Testis (tissue), 3 donors: Measurements from ENCODE around the gene BCS1L. TPM values are rescaled to one million over a fixed set of nuclear protein-coding genes. Genes with fewer than 3 reads are reported as not detected.

Source experiments
- DNase-seq: peaks from one replicate; pipeline ENCODE4 v3.0.0-alpha.2; 2019
- H3K27ac ChIP-seq, 2 donors: fragments of 200-600 bp; sonication (generic); one replicate each; pipeline ENCODE4 v1.5.1; 2019
- H3K27me3 ChIP-seq: fragments of 200-600 bp; sonication (generic); one replicate; pipeline ENCODE4 v1.5.1; 2019
- H3K36me3 ChIP-seq: fragments of 200-600 bp; sonication (generic); one replicate; pipeline ENCODE4 v1.5.1; 2017; ENCODE audit warnings: low read depth; ENCODE audit errors: missing control alignments
- H3K4me1 ChIP-seq: fragments of 200-600 bp; sonication (generic); one replicate; pipeline ENCODE4 v1.5.1; 2019
- H3K4me3 ChIP-seq, 2 donors: fragments of 200-600 bp; sonication (generic); one replicate each; pipeline ENCODE4 v1.5.1; 2017 to 2019
- H3K9me3 ChIP-seq: fragments of 200-600 bp; sonication (generic); one replicate; pipeline ENCODE4 v1.5.1; 2017
- CTCF ChIP-seq, 3 experiments: fragments of 450-650 bp in 2 of 3; fragments of 200-600 bp in 1 of 3; sonication (generic) in 1 of 3; IDR thresholded peaks; one replicate each; pipeline ENCODE4 v1.5.1; 2016 to 2019; ENCODE audit warnings: antibody characterized with exemption in 3 of 3, mild to moderate bottlenecking in 2 of 3, moderate library complexity in 1 of 3
- POLR2A ChIP-seq: fragments of 450-650 bp; IDR thresholded peaks from one replicate; pipeline ENCODE4 v1.6.1; 2017; ENCODE audit warnings: antibody characterized with exemption, mild to moderate bottlenecking, moderate library complexity
- WGBS, 2 donors: methylation state at CpG; one replicate each; pipeline ENCODE4 v1.1.5; 2018; 5-methylcytosine and 5-hydroxymethylcytosine counted together
- intact Hi-C: fragments of 100-400 bp; cut with DNase I; formaldehyde crosslinking; loops from one replicate; pipeline ENCODE4 v1.15.1; 2023; ENCODE audit warnings: low total_unique reads
- polyA plus RNA-seq: library from polyadenylated mRNA; stranded (reverse); fragments of 350-450 nt; fragmentation: Illumina TruSeq; extraction: RNeasy Lipid Tissue Mini Kit (QIAGEN cat#74804); gene quantifications from one replicate; pipeline ENCODE4 v1.2.3, GENCODE V29; 2014; ENCODE audit warnings: low read depth, low replicate concordance; ENCODE audit not compliant: insufficient read depth
- total RNA-seq, 2 donors: library from RNA; depleted of rRNA; stranded (reverse); fragments of >200 nt; gene quantifications; one replicate each; pipeline ENCODE4 v1.2.3, GENCODE V29; 2016

Gene BCS1L
- total and polyA plus RNA-seq, 3 donors from 2014 or later, result 22.3 to 39.4 (median 37.0) TPM

- no peaks in the 10 kb centered on the region for H3K36me3 ChIP-seq
- TF ChIP-seq POLR2A (no peak), CTCF (IDR thresholded peaks at IDR 0.05) (no peak)
- peaks cover 11% of the 10 kb centered on the region for H3K4me1 ChIP-seq
- H3K27ac ChIP-seq, result peak overlapping the region in 1 of 2 donors; percentile 92
- no peak for DNase-seq
- peak overlapping the region; percentile 81 to 85 for H3K4me3 ChIP-seq
- intact Hi-C loops, result no loop called here
- 54 to 56% methylated on average over 8 of the region's 8 CpGs for WGBS, 2 donors
- no peaks in the 10 kb centered on the region for H3K27me3 ChIP-seq
- no peaks in the 10 kb centered on the region for H3K9me3 ChIP-seq
These were observed 50.4 kb downstream of the BCS1L start for GRCh38 chr2:218709908-218710307.

- peak overlapping the region; percentile 81 to 85 for H3K4me3 ChIP-seq
- peaks cover 11% of the 10 kb centered on the region for H3K4me1 ChIP-seq
- peak overlapping the region in 1 of 2 donors; percentile 92 for H3K27ac ChIP-seq
- H3K27me3 ChIP-seq, result no peaks in the 10 kb centered on the region
- WGBS, 2 donors, result 39 to 41% methylated on average over 14 of the region's 14 CpGs
- H3K36me3 ChIP-seq, result no peaks in the 10 kb centered on the region
- DNase-seq, result no peak
- TF ChIP-seq CTCF (IDR thresholded peaks at IDR 0.05) (no peak), POLR2A (no peak)
- intact Hi-C loops, result no loop called here
- no peaks in the 10 kb centered on the region for H3K9me3 ChIP-seq
These were observed 50.8 kb downstream of the BCS1L start for GRCh38 chr2:218710334-218710686.

GRCh38 chr2:218710687-218711549, 51.4 kb downstream of the BCS1L start, which contains the start of gene TTLL4:
TSS of gene TTLL4 (plus strand) at chr2:218710835. CDS start at chr2:218737677, 26,842 bp downstream.
- WGBS, 2 donors, result 0 to 1% methylated on average over 38 to 58 of the region's 74 CpGs
- intact Hi-C loops, result no loop called here
- no peaks in the 10 kb centered on the region for H3K27me3 ChIP-seq
- peak within 1 kb of the TSS; percentile 81 to 85 for H3K4me3 ChIP-seq
- TF ChIP-seq CTCF (IDR thresholded peaks at IDR 0.05) (peak; percentile 78 to 93 (median 91)), POLR2A (no peak)
- peak; percentile 99 for DNase-seq
- H3K27ac ChIP-seq, result peak within 1 kb of the TSS; percentile 92
- H3K9me3 ChIP-seq, result no peaks in the 10 kb centered on the region
- peaks cover 11% of the 10 kb centered on the region for H3K4me1 ChIP-seq
- H3K36me3 ChIP-seq, result no peaks in the 10 kb centered on the region

- intact Hi-C loops, result no loop called here
- 3 to 10% methylated on average over 5 of the region's 5 CpGs for WGBS, 2 donors
- no peaks in the 10 kb centered on the region for H3K27me3 ChIP-seq
- no peaks in the 10 kb centered on the region for H3K9me3 ChIP-seq
- H3K4me1 ChIP-seq, result peaks cover 11% of the 10 kb centered on the region
- no peaks in the 10 kb centered on the region for H3K36me3 ChIP-seq
- peak overlapping the region; percentile 92 for H3K27ac ChIP-seq
- peak overlapping the region; percentile 81 to 85 for H3K4me3 ChIP-seq
- no peak for DNase-seq
- TF ChIP-seq POLR2A (no peak), CTCF (IDR thresholded peaks at IDR 0.05) (no peak)
These were observed 52.1 kb downstream of the BCS1L start for GRCh38 chr2:218711550-218711929.

Other genes with a start within 250 kb of the BCS1L start
- gene VIL1, start 240.6 kb upstream of the BCS1L start, total RNA-seq, result under 1 TPM; 0.50 to 0.71 TPM
- 1.6 TPM for gene VIL1, start 240.6 kb upstream of the BCS1L start, polyA plus RNA-seq
- gene USP37, start 91.3 kb upstream of the BCS1L start, total RNA-seq, result 10 to 100 TPM; 39.3 to 81.4 TPM
- gene USP37, start 91.3 kb upstream of the BCS1L start, polyA plus RNA-seq, result 26.7 TPM
- gene CNOT9, start 90.8 kb upstream of the BCS1L start, total RNA-seq, result 100 to 1,000 TPM; 118 to 129 TPM
- 55.4 TPM for gene CNOT9, start 90.8 kb upstream of the BCS1L start, polyA plus RNA-seq
- gene PLCD4, start 51.8 kb upstream of the BCS1L start, total RNA-seq, result 1 to 10 TPM; 8.2 to 9.0 TPM
- 13.9 TPM for gene PLCD4, start 51.8 kb upstream of the BCS1L start, polyA plus RNA-seq
- gene ZNF142, start 60 bp upstream of the BCS1L start, total RNA-seq, result 10 to 100 TPM; 32.7 to 39.3 TPM
- 23.3 TPM for gene ZNF142, start 60 bp upstream of the BCS1L start, polyA plus RNA-seq
- 10 to 100 TPM; 26.0 to 36.0 TPM for gene RNF25, start 12.3 kb downstream of the BCS1L start, total RNA-seq
- 57.8 TPM for gene RNF25, start 12.3 kb downstream of the BCS1L start, polyA plus RNA-seq
- gene STK36, start 12.4 kb downstream of the BCS1L start, total RNA-seq, result 100 to 1,000 TPM; 168 to 186 TPM
- 153 TPM for gene STK36, start 12.4 kb downstream of the BCS1L start, polyA plus RNA-seq
- gene TTLL4, start 51.2 kb downstream of the BCS1L start, total RNA-seq, result 10 to 100 TPM; 86.0 to 96.9 TPM
- gene TTLL4, start 51.2 kb downstream of the BCS1L start, polyA plus RNA-seq, result 141 TPM
- gene CYP27A1, start 122.5 kb downstream of the BCS1L start, total RNA-seq, result 10 to 100 TPM; 37.2 to 62.8 TPM
- 30.2 TPM for gene CYP27A1, start 122.5 kb downstream of the BCS1L start, polyA plus RNA-seq
- gene PRKAG3, start 172.1 kb downstream of the BCS1L start, total RNA-seq, result under 1 TPM; 0.25 to 0.39 TPM
- 0.40 TPM for gene PRKAG3, start 172.1 kb downstream of the BCS1L start, polyA plus RNA-seq
- 10 to 100 TPM in 1 of 2 donors, 1 to 10 TPM in 1; 5.5 to 46.5 TPM for gene WNT6, start 200.1 kb downstream of the BCS1L start, total RNA-seq
- 2.7 TPM for gene WNT6, start 200.1 kb downstream of the BCS1L start, polyA plus RNA-seq
- gene WNT10A, start 221.2 kb downstream of the BCS1L start, total RNA-seq, result 1 to 10 TPM; 1.5 to 2.5 TPM
- 2.1 TPM for gene WNT10A, start 221.2 kb downstream of the BCS1L start, polyA plus RNA-seq